Adrenal gland (tissue), 12 donors: ENCODE results near the gene TMEM139. TPM values are rescaled to one million over a fixed set of nuclear protein-coding genes. Genes with fewer than 3 reads are reported as not detected.

Experiments
- DNase-seq, 7 donors: peaks; one replicate each; pipeline ENCODE4 v3.0.0-alpha.2; 2019 to 2020
- H3K27ac ChIP-seq, 5 donors: fragments of 200-600 bp; sonication (generic) in 4 of 5; 1 replicate in 3 of 5; 2 replicates in 2 of 5; pipeline versions ENCODE4 v1.5.1 to v1.8.0; 2016 to 2020; ENCODE audit warnings: mild to moderate bottlenecking in 1 of 5
- H3K27me3 ChIP-seq: fragments of 200-600 bp; 2 replicates; pipeline ENCODE4 v1.8.0; 2021
- H3K36me3 ChIP-seq, 2 donors: fragments of 200-600 bp; replicated peaks in 1 of 2; 1 replicate in 1 of 2; 2 replicates in 1 of 2; pipeline versions ENCODE4 v1.5.1 to v1.8.0; 2018 to 2022
- H3K4me1 ChIP-seq, 2 donors: fragments of 200-600 bp; replicated peaks in 1 of 2; 1 replicate in 1 of 2; 2 replicates in 1 of 2; pipeline versions ENCODE4 v1.5.1 to v1.8.0; 2018 to 2021
- H3K4me3 ChIP-seq, 4 donors: fragments of 200-600 bp; sonication (generic) in 3 of 4; one replicate each; pipeline ENCODE4 v1.5.1; 2016 to 2018
- H3K9me3 ChIP-seq, 3 donors: fragments of 200-600 bp; sonication (generic) in 1 of 3; replicated peaks in 1 of 3; 1 replicate in 2 of 3; 2 replicates in 1 of 3; pipeline versions ENCODE4 v1.5.1 to v1.8.0; 2016 to 2021
- CTCF ChIP-seq, 6 experiments: fragments of 450-650 bp in 4 of 6; fragments of 200-600 bp in 2 of 6; sonication (generic) in 1 of 6; IDR thresholded peaks; 1 replicate in 5 of 6; 2 replicates in 1 of 6; pipeline versions ENCODE4 v1.5.1 to v1.8.0; 2016 to 2021; ENCODE audit warnings: antibody characterized with exemption in 6 of 6, mild to moderate bottlenecking in 2 of 6, moderate library complexity in 1 of 6
- POLR2A ChIP-seq, 2 donors: fragments of 450-650 bp; IDR thresholded peaks; one replicate each; pipeline ENCODE4 v1.6.1; 2017; ENCODE audit warnings: antibody characterized with exemption in 2 of 2, mild to moderate bottlenecking in 2 of 2, moderate library complexity in 1 of 2
- WGBS, 4 donors: extraction: QIAGEN DNeasy Blood & Tissue Kit in 2 of 4; methylation state at CpG; one replicate each; pipeline versions ENCODE4 v1.1.5 to v1.1.7; 2013 to 2017; 5-methylcytosine and 5-hydroxymethylcytosine counted together
- intact Hi-C, 2 donors: fragments of 100-400 bp; cut with DNase I; formaldehyde crosslinking; loops; one replicate each; pipeline versions ENCODE4 v1.14.1 to v1.15.0; 2022 to 2023
- polyA plus RNA-seq, 3 donors: library from polyadenylated mRNA; stranded (reverse); fragments of 200-250 nt in 2 of 3; fragments of 350-450 nt in 1 of 3; fragmentation: Illumina TruSeq in 1 of 3; extraction: RNeasy Lipid Tissue Mini Kit (QIAGEN cat#74804) in 1 of 3; gene quantifications; one replicate each; pipeline ENCODE4 v1.2.3, GENCODE V29; 2013 to 2014
- total RNA-seq, 9 donors: library from RNA; depleted of rRNA in 4 of 9; stranded (reverse); fragments of >200 nt in 4 of 9; fragments of 120-200 nt in 1 of 9; fragmentation: NEBNext Ultra II Directional in 1 of 9; extraction: Animal tissue kit (Norgen Biotek cat#: 25700) in 1 of 9; gene quantifications; one replicate each; pipeline versions ENCODE4 v1.1.0 to v1.2.4, GENCODE V29; 2013 to 2023
- donor health status: healthy with polysubstance abuse.
- donor health status: Bipolar disorder and iron deficiency.
- donor health status: DM: yes; HTN: yes; CAD: no.
- donor health status: DM: no; HTN: no; CAD: no.
- donor health status: DM: no; HTN: no; CAD: no.
- donor health status: DM: yes; HTN: yes; CAD: no.

Gene TMEM139
- total and polyA plus RNA-seq, 12 donors = 0.54 to 7.5 (median 2.9) TPM

- DNase-seq = no peak
- intact Hi-C loops = loop anchor here in 1 of 2 donors (5.0 to 10.0 kb wide), 2 partner anchors 63 to 110 kb away; no protein-coding TSS in a partner anchor
- Histone ChIP-seq H3K9me3 (no peaks in the 10 kb centered on the region), H3K27ac (no peak overlapping the region), H3K4me3 (no peak overlapping the region), H3K27me3 (no peaks in the 10 kb centered on the region), H3K36me3 (peaks cover 0 to 77% of the 10 kb centered on the region in 2 donors), H3K4me1 (no peaks in the 10 kb centered on the region)
- 80 to 93% (median 89%) methylated on average over 6 of the region's 6 CpGs for WGBS, 4 donors
- TF ChIP-seq CTCF (IDR thresholded peaks at IDR 0.05) = no peak
- TF ChIP-seq POLR2A (IDR thresholded peaks at IDR 0.05) = no peak
These were observed 20.2 kb downstream of the TMEM139 start for GRCh38 chr7:143304938-143305337.

- intact Hi-C loops = loop anchor here in 1 of 2 donors (5.0 to 10.0 kb wide), 2 partner anchors 63 to 109 kb away; no protein-coding TSS in a partner anchor
- TF ChIP-seq CTCF (IDR thresholded peaks at IDR 0.05) = peak; percentile 64 to 79 (median 71)
- no peak for TF ChIP-seq POLR2A (IDR thresholded peaks at IDR 0.05)
- H3K36me3 ChIP-seq = peaks cover 0 to 71% of the 10 kb centered on the region in 2 donors
- no peak overlapping the region for H3K27ac ChIP-seq
- 57 to 66% (median 65%) methylated on average over 10 of the region's 10 CpGs for WGBS, 4 donors
- no peaks in the 10 kb centered on the region for H3K27me3 ChIP-seq
- peak; percentile 58 to 86 (median 76) for DNase-seq
- no peaks in the 10 kb centered on the region for H3K9me3 ChIP-seq
- no peak overlapping the region for H3K4me3 ChIP-seq
- no peaks in the 10 kb centered on the region for H3K4me1 ChIP-seq
These were observed 20.8 kb downstream of the TMEM139 start for GRCh38 chr7:143305423-143306070.

- Histone ChIP-seq H3K27ac (no peak overlapping the region), H3K27me3 (no peaks in the 10 kb centered on the region), H3K4me1 (no peaks in the 10 kb centered on the region), H3K36me3 (peaks cover 0 to 43% of the 10 kb centered on the region in 2 donors), H3K9me3 (no peaks in the 10 kb centered on the region), H3K4me3 (no peak overlapping the region)
- no peak for TF ChIP-seq CTCF (IDR thresholded peaks at IDR 0.05)
- no peak for TF ChIP-seq POLR2A (IDR thresholded peaks at IDR 0.05)
- WGBS, 4 donors = 95 to 100% (median 97%) methylated on average over 2 of the region's 2 CpGs
- intact Hi-C loops = loop anchor here in 1 of 2 donors (5.0 to 10.0 kb wide), 2 partner anchors 66 to 106 kb away; no protein-coding TSS in a partner anchor
- DNase-seq = no peak
These were observed 23.9 kb downstream of the TMEM139 start for GRCh38 chr7:143308632-143309031.

GRCh38 chr7:143314127-143314526 is 29.4 kb downstream of the TMEM139 start:
- H3K4me3 ChIP-seq = no peak overlapping the region
- H3K27me3 ChIP-seq = no peaks in the 10 kb centered on the region
- TF ChIP-seq POLR2A (IDR thresholded peaks at IDR 0.05) (no peak), CTCF (IDR thresholded peaks at IDR 0.05) (no peak)
- H3K4me1 ChIP-seq = no peaks in the 10 kb centered on the region
- no peaks in the 10 kb centered on the region for H3K9me3 ChIP-seq
- DNase-seq = no peak
- no peak overlapping the region for H3K27ac ChIP-seq
- no peaks in the 10 kb centered on the region for H3K36me3 ChIP-seq
- intact Hi-C loops = no loop called here
